ENCODE measurements around the gene YIF1B.

Gene YIF1B

GRCh38 chr19:38359242-38360021, 43.7 kb upstream of the YIF1B start:
- no peak overlapping the region for H3K4me3 ChIP-seq (ENCODE audit: low read depth, low read length)
- in situ Hi-C loops (cut with HindIII; ENCODE audit: low sequenced_read_pairs): no loop called here
- DNase-seq (ENCODE audit: low read depth, low spot score): no peak
- TF ChIP-seq CTCF (IDR thresholded peaks at IDR 0.05; ENCODE audit: low read depth, low read length): no peak

- TF ChIP-seq CTCF (IDR thresholded peaks at IDR 0.05; ENCODE audit: low read depth, low read length): no peak
- in situ Hi-C loops (cut with HindIII; ENCODE audit: low sequenced_read_pairs): no loop called here
- no peak overlapping the region for H3K4me3 ChIP-seq (ENCODE audit: low read depth, low read length)
- no peak for DNase-seq (ENCODE audit: low read depth, low spot score)
Observed at GRCh38 chr19:38358071-38358470, 42.3 kb upstream of the YIF1B start.

- in situ Hi-C loops (cut with HindIII; ENCODE audit: low sequenced_read_pairs): no loop called here
- no peak for TF ChIP-seq CTCF (IDR thresholded peaks at IDR 0.05; ENCODE audit: low read depth, low read length)
- no peak for DNase-seq (ENCODE audit: low read depth, low spot score)
- H3K4me3 ChIP-seq (ENCODE audit: low read depth, low read length): no peak overlapping the region
Observed at GRCh38 chr19:38355728-38356725, 40.3 kb upstream of the YIF1B start.

GRCh38 chr19:38352611-38353010, 36.9 kb upstream of the YIF1B start:
- in situ Hi-C loops (cut with HindIII; ENCODE audit: low sequenced_read_pairs): no loop called here
- no peak overlapping the region for H3K4me3 ChIP-seq (ENCODE audit: low read depth, low read length)
- DNase-seq (ENCODE audit: low read depth, low spot score): no peak
- TF ChIP-seq CTCF (IDR thresholded peaks at IDR 0.05; ENCODE audit: low read depth, low read length): no peak

GRCh38 chr19:38351865-38352395, 36.2 kb upstream of the YIF1B start:
- no peak for TF ChIP-seq CTCF (IDR thresholded peaks at IDR 0.05; ENCODE audit: low read depth, low read length)
- in situ Hi-C loops (cut with HindIII; ENCODE audit: low sequenced_read_pairs): no loop called here
- no peak overlapping the region for H3K4me3 ChIP-seq (ENCODE audit: low read depth, low read length)
- no peak for DNase-seq (ENCODE audit: low read depth, low spot score)

- no peak for TF ChIP-seq CTCF (IDR thresholded peaks at IDR 0.05; ENCODE audit: low read depth, low read length)
- DNase-seq (ENCODE audit: low read depth, low spot score): no peak
- in situ Hi-C loops (cut with HindIII; ENCODE audit: low sequenced_read_pairs): no loop called here
- H3K4me3 ChIP-seq (ENCODE audit: low read depth, low read length): no peak overlapping the region
Observed at GRCh38 chr19:38350883-38351282, 35.1 kb upstream of the YIF1B start.
